ENCODE data around the gene LTBP3. TPM values are rescaled to one million over a fixed set of nuclear protein-coding genes. Genes with fewer than 3 reads are reported as not detected.
A peak's percentile ranks its signal among the peaks of the same experiment; 100 is the strongest.

Gene LTBP3
- total RNA-seq, 1 donor, result 41.6 TPM

DNA sequence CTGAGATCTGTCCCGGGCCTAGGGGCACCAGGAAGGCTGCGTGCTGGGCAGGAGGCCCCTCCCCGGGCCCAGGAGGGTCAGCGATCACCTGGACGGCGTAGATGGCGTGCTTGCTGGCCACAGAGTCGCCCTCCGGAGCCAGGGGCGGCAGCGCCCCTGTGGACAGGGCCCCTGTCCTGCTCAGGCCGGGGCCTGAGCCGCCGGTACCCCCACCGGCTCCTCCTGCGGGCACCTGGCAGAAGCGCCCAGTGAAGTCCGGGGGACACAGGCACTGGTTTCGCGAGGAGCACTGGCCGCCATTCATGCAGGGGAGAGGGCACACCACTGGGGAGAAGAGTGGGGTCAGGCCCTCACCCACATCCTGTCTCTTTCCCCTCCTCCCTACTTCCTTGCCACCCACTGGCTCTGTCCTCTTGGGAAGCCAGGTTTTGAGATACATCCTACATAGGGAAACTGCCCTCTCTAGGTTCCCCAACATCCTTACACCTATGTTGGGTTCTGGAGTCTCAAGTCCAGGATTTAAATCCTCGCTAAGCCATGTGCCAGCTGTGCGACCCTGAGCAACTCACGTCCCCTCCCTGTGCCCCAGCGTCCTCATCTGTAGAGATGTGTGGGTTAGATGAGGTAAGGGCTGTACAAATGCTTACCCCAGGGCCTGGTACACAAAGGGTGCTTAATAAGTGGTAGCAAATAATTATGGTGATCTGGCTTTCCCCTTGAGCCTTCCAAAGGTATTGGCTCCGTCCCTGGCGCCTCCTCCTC, 3.9 kb downstream of the LTBP3 start:
- Histone ChIP-seq H3K36me3 (ENCODE audit: insufficient read depth, low read length) (peaks cover 32% of the 10 kb centered on the region), H4K20me1 (ENCODE audit: insufficient read depth, low read length) (peaks cover 36% of the 10 kb centered on the region), H3K27me3 (ENCODE audit: insufficient read depth, low read length) (no peaks in the 10 kb centered on the region), H3K4me1 (ENCODE audit: insufficient read depth, low read length) (peaks cover 26% of the 10 kb centered on the region), H3K9me3 (ENCODE audit: low read depth, low read length) (no peaks in the 10 kb centered on the region), H3K4me3 (ENCODE audit: insufficient read depth, low read length) (no peak overlapping the region), H3K79me2 (ENCODE audit: insufficient read depth, low read length) (peaks cover 41% of the 10 kb centered on the region), H3K27ac (ENCODE audit: low read depth, low read length) (peak overlapping the region; percentile 73), H2AFZ (ENCODE audit: low read length) (no peak overlapping the region), H3K4me2 (ENCODE audit: insufficient read depth, low read length) (no peak overlapping the region)
- TF ChIP-seq, protein P1, sequence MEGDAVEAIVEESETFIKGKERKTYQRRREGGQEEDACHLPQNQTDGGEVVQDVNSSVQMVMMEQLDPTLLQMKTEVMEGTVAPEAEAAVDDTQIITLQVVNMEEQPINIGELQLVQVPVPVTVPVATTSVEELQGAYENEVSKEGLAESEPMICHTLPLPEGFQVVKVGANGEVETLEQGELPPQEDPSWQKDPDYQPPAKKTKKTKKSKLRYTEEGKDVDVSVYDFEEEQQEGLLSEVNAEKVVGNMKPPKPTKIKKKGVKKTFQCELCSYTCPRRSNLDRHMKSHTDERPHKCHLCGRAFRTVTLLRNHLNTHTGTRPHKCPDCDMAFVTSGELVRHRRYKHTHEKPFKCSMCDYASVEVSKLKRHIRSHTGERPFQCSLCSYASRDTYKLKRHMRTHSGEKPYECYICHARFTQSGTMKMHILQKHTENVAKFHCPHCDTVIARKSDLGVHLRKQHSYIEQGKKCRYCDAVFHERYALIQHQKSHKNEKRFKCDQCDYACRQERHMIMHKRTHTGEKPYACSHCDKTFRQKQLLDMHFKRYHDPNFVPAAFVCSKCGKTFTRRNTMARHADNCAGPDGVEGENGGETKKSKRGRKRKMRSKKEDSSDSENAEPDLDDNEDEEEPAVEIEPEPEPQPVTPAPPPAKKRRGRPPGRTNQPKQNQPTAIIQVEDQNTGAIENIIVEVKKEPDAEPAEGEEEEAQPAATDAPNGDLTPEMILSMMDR (IDR thresholded peaks at IDR 0.05; ENCODE audit: extremely low read depth, low read depth, low read length), result no peak
- no peak for DNase-seq (ENCODE audit: insufficient read length, low spot score, missing footprints)

DNA sequence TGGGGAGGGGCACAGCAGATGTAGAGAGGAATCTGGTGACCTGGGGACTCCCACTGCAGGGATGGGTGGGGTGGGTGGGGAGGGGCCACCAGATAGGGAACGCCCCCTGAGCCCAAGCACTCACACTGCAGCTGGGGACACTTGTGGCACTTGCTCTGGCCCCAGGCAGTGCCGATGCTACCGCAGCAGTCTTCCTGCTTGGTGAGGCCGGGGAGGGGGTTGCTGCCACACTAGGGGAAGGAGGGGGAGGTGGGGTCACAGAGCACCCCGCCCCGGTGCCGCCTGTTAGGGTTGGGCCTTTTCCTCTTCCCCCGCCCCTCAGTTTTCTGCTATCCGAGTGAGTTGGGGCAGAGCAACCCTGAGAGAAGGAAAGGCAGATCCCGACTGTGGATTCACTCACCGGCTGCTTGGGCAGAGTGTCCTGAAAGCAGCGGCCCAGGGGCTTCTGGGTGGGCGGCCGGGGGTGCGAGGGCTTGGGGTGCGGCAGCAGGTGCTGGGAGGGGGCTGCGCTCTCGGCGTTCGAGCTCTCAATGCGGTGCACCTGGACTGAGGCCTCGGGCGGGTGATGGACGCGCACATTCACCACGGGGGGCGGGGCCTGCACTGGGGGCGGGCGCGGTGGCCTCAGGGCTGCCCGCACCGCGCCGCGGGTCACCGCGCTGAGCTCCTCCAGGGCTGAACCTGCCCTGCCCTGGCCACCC, 4.7 kb downstream of the LTBP3 start:
- Histone ChIP-seq H3K9me3 (ENCODE audit: low read depth, low read length) (no peaks in the 10 kb centered on the region), H3K79me2 (ENCODE audit: insufficient read depth, low read length) (peaks cover 41% of the 10 kb centered on the region), H3K4me2 (ENCODE audit: insufficient read depth, low read length) (no peak overlapping the region), H3K4me1 (ENCODE audit: insufficient read depth, low read length) (peaks cover 18% of the 10 kb centered on the region), H3K4me3 (ENCODE audit: insufficient read depth, low read length) (no peak overlapping the region), H2AFZ (ENCODE audit: low read length) (no peak overlapping the region), H3K27me3 (ENCODE audit: insufficient read depth, low read length) (no peaks in the 10 kb centered on the region), H3K27ac (ENCODE audit: low read depth, low read length) (no peak overlapping the region), H3K36me3 (ENCODE audit: insufficient read depth, low read length) (peaks cover 40% of the 10 kb centered on the region), H4K20me1 (ENCODE audit: insufficient read depth, low read length) (peaks cover 38% of the 10 kb centered on the region)
- TF ChIP-seq, protein P1 (IDR thresholded peaks at IDR 0.05; ENCODE audit: extremely low read depth, low read depth, low read length), result no peak
- no peak for DNase-seq (ENCODE audit: insufficient read length, low spot score, missing footprints)

DNA sequence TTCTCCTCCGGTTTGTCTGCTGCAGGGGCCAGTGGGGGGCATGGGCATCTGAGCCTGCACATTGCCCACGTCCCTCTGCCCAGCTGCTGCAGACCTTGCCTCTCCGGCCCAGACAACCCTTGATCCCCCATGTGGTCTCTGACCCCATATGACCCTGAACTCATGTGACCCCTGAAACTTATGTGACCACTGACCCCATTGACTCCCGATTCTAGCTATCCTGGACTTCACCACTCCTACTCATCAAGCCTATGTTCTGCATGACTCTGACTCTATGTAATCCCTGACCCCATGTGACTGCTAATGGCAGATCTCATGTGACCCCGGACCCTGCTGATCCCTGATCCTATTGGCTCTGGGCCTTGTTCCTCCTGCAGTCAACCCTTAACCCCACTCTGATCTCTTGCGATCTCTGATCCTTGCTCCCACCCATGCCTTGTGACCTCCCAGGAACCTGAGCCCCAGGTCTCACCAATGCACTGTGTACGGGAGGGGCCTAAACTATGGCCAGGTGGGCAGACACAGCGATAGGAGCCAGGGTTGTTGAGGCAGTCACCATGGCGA, 5.7 kb downstream of the LTBP3 start:
- no peak overlapping the region for H3K4me3 ChIP-seq (ENCODE audit: insufficient read depth, low read length)
- no peak overlapping the region for H2AFZ ChIP-seq (ENCODE audit: low read length)
- H4K20me1 ChIP-seq (ENCODE audit: insufficient read depth, low read length), result peaks cover 41% of the 10 kb centered on the region
- no peaks in the 10 kb centered on the region for H3K27me3 ChIP-seq (ENCODE audit: insufficient read depth, low read length)
- H3K4me1 ChIP-seq (ENCODE audit: insufficient read depth, low read length), result peaks cover 18% of the 10 kb centered on the region
- TF ChIP-seq, protein P1 (IDR thresholded peaks at IDR 0.05; ENCODE audit: extremely low read depth, low read depth, low read length), result no peak
- H3K36me3 ChIP-seq (ENCODE audit: insufficient read depth, low read length), result peaks cover 49% of the 10 kb centered on the region
- DNase-seq (ENCODE audit: insufficient read length, low spot score, missing footprints), result no peak
- H3K4me2 ChIP-seq (ENCODE audit: insufficient read depth, low read length), result no peak overlapping the region
- H3K79me2 ChIP-seq (ENCODE audit: insufficient read depth, low read length), result peaks cover 39% of the 10 kb centered on the region
- H3K9me3 ChIP-seq (ENCODE audit: low read depth, low read length), result no peaks in the 10 kb centered on the region
- H3K27ac ChIP-seq (ENCODE audit: low read depth, low read length), result no peak overlapping the region
